ENCODE data around the gene SLC25A38. TPM values are rescaled to one million over a fixed set of nuclear protein-coding genes. Genes with fewer than 3 reads are reported as not detected.

The SLC25A38 gene
- total RNA-seq, 1 experiment from 2014 or later: 48.2 TPM

- H3K23me2 ChIP-seq (ENCODE audit: insufficient read length, low read depth, low read length, poor library complexity, severe bottlenecking): peaks cover 2% of the 10 kb centered on the region
- H3K27me3 ChIP-seq (ENCODE audit: insufficient read depth, low read length): no peaks in the 10 kb centered on the region
- H3K79me2 ChIP-seq (ENCODE audit: insufficient read depth, low read length): peaks cover 28% of the 10 kb centered on the region; the same call in 1 of the 2 replicates
- H2BK20ac ChIP-seq (ENCODE audit: low read depth, low read length, poor library complexity, severe bottlenecking): no peak overlapping the region
- no peak overlapping the region for H2BK120ac ChIP-seq (ENCODE audit: low read depth, low read length, poor library complexity, severe bottlenecking)
- peaks cover 2% of the 10 kb centered on the region; the same call in 1 of the 2 replicates for H3K27me3 Mint-ChIP-seq (ENCODE audit: low read depth)
- H2AK5ac ChIP-seq (ENCODE audit: insufficient read length, low read length): no peak overlapping the region
- no peaks in the 10 kb centered on the region for H3K4me1 ChIP-seq (ENCODE audit: insufficient read depth, low read length)
- no peak overlapping the region for H2BK5ac ChIP-seq (ENCODE audit: insufficient read length, low read length)
- H3K23ac ChIP-seq (ENCODE audit: insufficient read length, low read depth, low read length): no peak overlapping the region
- H3K79me1 ChIP-seq (ENCODE audit: insufficient read depth, low read depth, low read length, poor library complexity, severe bottlenecking): peaks cover 10% of the 10 kb centered on the region
- H4K20me1 ChIP-seq (ENCODE audit: control insufficient read depth, insufficient read depth, insufficient read length): no peaks in the 10 kb centered on the region
- no peak overlapping the region for H3K9ac ChIP-seq (ENCODE audit: extremely low read depth, insufficient read length, low read length)
- no peak for TF ChIP-seq CTCF (conservative IDR thresholded peaks at IDR 0.05)
- H3K56ac ChIP-seq (ENCODE audit: insufficient read length, low read depth, low read length): no peak overlapping the region
- no peak overlapping the region for H2AFZ ChIP-seq (ENCODE audit: low read length)
- no peak overlapping the region; a peak in 1 of 5 replicates for H3K4me3 Mint-ChIP-seq
- H3K4ac ChIP-seq (ENCODE audit: low read depth, low read length): no peak overlapping the region
- H2BK15ac ChIP-seq (ENCODE audit: low read depth, low read length): no peak overlapping the region
- no peak overlapping the region for H4K5ac ChIP-seq (ENCODE audit: insufficient read length, low read depth, low read length)
- no peak overlapping the region for H4K8ac ChIP-seq (replicated peaks; ENCODE audit: insufficient read length, low read depth, low read length)
- 0 out of 7 replicates have a peak overlapping the region, but pooled peaks of 1 of the 3 experiments have one; percentile 3 for H3K27ac Mint-ChIP-seq
- no peaks in the 10 kb centered on the region for H3K9me3 Mint-ChIP-seq
- no peak overlapping the region for H3K27ac ChIP-seq (ENCODE audit: insufficient read length, low read depth, low read length)
- no peak overlapping the region for H3K14ac ChIP-seq (ENCODE audit: insufficient read depth, low read length)
- H2BK12ac ChIP-seq (ENCODE audit: insufficient read length, low read depth, low read length): no peak overlapping the region
- H3K9me3 ChIP-seq (ENCODE audit: control insufficient read depth, low read depth, low read length): no peaks in the 10 kb centered on the region
- H3K36me3 Mint-ChIP-seq (ENCODE audit: insufficient read depth in 1 of 3, low read depth in 3 of 3): peaks cover 14 to 34% (median 19%) of the 10 kb centered on the region in 3 experiments; a peak in 6 of 7 replicates
- peaks cover 17 to 33% of the 10 kb centered on the region in 2 experiments for H3K4me1 Mint-ChIP-seq
- no peak overlapping the region for H3K18ac ChIP-seq (ENCODE audit: insufficient read length, low read depth, low read length)
- no CpG with 5 or more reads among the region's 5 CpGs for WGBS (ENCODE audit: extremely low coverage, insufficient read length, low lambda C conversion rate)
- no peak for DNase-seq
- no peak overlapping the region for H3T11ph ChIP-seq (ENCODE audit: low read length)
- H4K91ac ChIP-seq (ENCODE audit: insufficient read length, low read depth, low read length): no peak overlapping the region
- no peak overlapping the region for H3K4me2 ChIP-seq (ENCODE audit: insufficient read depth, insufficient read length, low read length)
Observed at GRCh38 chr3:39386318-39386717, 3.1 kb downstream of the SLC25A38 start.

Measured in H9 (cell line).